Loucy (cell line): ENCODE measurements around the gene SRSF4.

Experiments used
- CTCF ChIP-seq: fragments of 200-600 bp; sonication (generic); conservative IDR thresholded peaks from 2 replicates; pipeline ENCODE4 v1.5.1; 2014; ENCODE audit warnings: mild to moderate bottlenecking, antibody characterized with exemption, low read length
- EZH2phosphoT487 ChIP-seq: fragments of 200-600 bp; IDR thresholded peaks from 2 replicates; pipeline ENCODE4 v1.6.1; 2018; ENCODE audit warnings: antibody characterized with exemption, mild to moderate bottlenecking, moderate library complexity, borderline replicate concordance

- TF ChIP-seq EZH2phosphoT487 (no peak), CTCF (no peak)
Measured at GRCh38 chr1:29179641-29180184, 2.0 kb downstream of the SRSF4 start.
